ENCODE results near the gene PARD6G. TPM values are rescaled to one million over a fixed set of nuclear protein-coding genes. Genes with fewer than 3 reads are reported as not detected.
A peak's percentile ranks its signal among the peaks of the same experiment; 100 is the strongest.

Gene PARD6G
- total and polyA plus RNA-seq, 10 of the 15 experiments (the other 5 are each of a cell fraction or from before 2014, with no cell fraction given) = 0.20 to 2.0 (median 0.60) TPM

DNA sequence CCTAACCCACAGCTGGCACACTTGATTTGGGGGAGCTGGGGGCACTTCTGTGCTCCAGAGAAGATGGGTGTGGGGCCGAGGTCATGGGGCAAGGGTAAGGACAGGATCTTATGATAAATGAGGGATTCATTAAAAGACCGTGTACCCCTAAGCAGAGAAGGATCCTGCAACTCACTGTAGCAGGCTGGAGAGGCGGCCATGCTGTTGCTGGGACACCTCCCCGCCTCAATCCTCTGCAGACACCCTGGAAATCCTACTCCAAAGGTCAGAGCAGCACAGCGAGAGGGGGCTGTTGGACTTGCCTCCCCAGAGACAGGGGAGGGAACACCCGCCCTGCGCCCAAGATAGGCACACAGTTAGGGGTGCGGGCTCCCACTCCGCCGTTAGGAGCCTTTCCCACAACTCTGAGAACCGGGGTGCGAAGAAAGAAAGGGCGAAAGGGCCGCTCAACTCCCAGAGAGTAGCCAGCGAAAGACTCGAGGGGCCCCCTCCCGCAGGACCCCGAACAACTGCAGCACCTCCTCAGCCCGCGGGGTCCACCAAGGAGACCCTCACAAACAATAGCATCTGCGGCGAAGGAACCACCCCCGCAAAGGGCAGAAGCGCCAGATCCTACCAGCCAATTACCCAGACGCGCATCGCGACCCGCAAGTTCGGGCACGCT lies 1.4 kb downstream of the PARD6G start:
- TF ChIP-seq, protein P1, sequence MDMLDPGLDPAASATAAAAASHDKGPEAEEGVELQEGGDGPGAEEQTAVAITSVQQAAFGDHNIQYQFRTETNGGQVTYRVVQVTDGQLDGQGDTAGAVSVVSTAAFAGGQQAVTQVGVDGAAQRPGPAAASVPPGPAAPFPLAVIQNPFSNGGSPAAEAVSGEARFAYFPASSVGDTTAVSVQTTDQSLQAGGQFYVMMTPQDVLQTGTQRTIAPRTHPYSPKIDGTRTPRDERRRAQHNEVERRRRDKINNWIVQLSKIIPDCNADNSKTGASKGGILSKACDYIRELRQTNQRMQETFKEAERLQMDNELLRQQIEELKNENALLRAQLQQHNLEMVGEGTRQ (IDR thresholded peaks at IDR 0.05; ENCODE audit: borderline replicate concordance, low read depth, low read length) = no peak
- no peak for TF ChIP-seq NR2C2 (IDR thresholded peaks at IDR 0.05; ENCODE audit: borderline replicate concordance, control insufficient read depth, insufficient read length, low read depth)
- TF ChIP-seq SMARCA5 (IDR thresholded peaks at IDR 0.05) = no peak
- TF ChIP-seq JUNB (IDR thresholded peaks at IDR 0.05) = no peak
- TF ChIP-seq YY1 (IDR thresholded peaks at IDR 0.05; ENCODE audit: low read depth, low read length) = no peak
- TF ChIP-seq E2F8 (IDR thresholded peaks at IDR 0.05; ENCODE audit: low read depth, partially characterized antibody) = no peak
- TF ChIP-seq IKZF2 (IDR thresholded peaks at IDR 0.05) = no peak
- no peak for TF ChIP-seq TARDBP (IDR thresholded peaks at IDR 0.05; ENCODE audit: borderline replicate concordance)
- TF ChIP-seq SPI1 (IDR thresholded peaks at IDR 0.05; ENCODE audit: borderline replicate concordance, insufficient read depth, low read depth, low read length) = no peak
- no peak for TF ChIP-seq IKZF1 (conservative IDR thresholded peaks at IDR 0.05)
- TF ChIP-seq TCF12 (IDR thresholded peaks at IDR 0.05; ENCODE audit: low read depth, low read length) = no peak
- TF ChIP-seq NFIC (IDR thresholded peaks at IDR 0.05; ENCODE audit: low read depth, low read length) = no peak
- TF ChIP-seq KDM1A (IDR thresholded peaks at IDR 0.05; ENCODE audit: borderline replicate concordance) = no peak
- no peak for TF ChIP-seq MYB (IDR thresholded peaks at IDR 0.05; ENCODE audit: borderline replicate concordance, low read depth, low read length)
- no peak for TF ChIP-seq ZNF274 (IDR thresholded peaks at IDR 0.05; ENCODE audit: insufficient read depth, insufficient read length)
- TF ChIP-seq RB1 (IDR thresholded peaks at IDR 0.05; ENCODE audit: borderline replicate concordance) = no peak
- TF ChIP-seq STAT1 (conservative IDR thresholded peaks at IDR 0.05) = no peak
- 23% methylated on average over 25 of the region's 31 CpGs for WGBS (ENCODE audit: insufficient coverage, insufficient replicate concordance, low lambda C conversion rate, missing lambda C conversion rate)
- ATAC-seq (peak; percentile 16; the same call in 2 of the 3 replicates), FAIRE-seq (no peak), DNase-seq (ENCODE audit: low read depth, low spot score) (no peak)
- no peak overlapping the region for H3K4me2 ChIP-seq (ENCODE audit: control insufficient read depth, insufficient read depth)
- H3K9me3 ChIP-seq (replicated peaks; ENCODE audit: control insufficient read depth, insufficient read depth, low read length) = no peaks in the 10 kb centered on the region
- no peak overlapping the region for H2AFZ ChIP-seq (ENCODE audit: control insufficient read depth, low read depth, low read length)
- CTCF ChIA-PET = interaction anchor here (1.1 to 4.3 kb wide), 4 partner anchors 36 to 78 kb away, joined by 3 to 19 read pairs (median 8); no protein-coding TSS in a partner anchor
- no peak overlapping the region for H3K9ac ChIP-seq (ENCODE audit: control insufficient read depth, insufficient read depth, low read length)
- BruUV-seq (replicated peaks) = no TSS peak
- intact Hi-C loops (cut with micrococcal nuclease; ENCODE audit: unreplicated experiment) (no loop called here), in situ Hi-C loops (cut with MboI) (no loop called here)
- H4K20me1 ChIP-seq (ENCODE audit: control insufficient read depth, insufficient read depth) = no peaks in the 10 kb centered on the region
- H3K79me2 ChIP-seq (ENCODE audit: control insufficient read depth, insufficient read depth, low read length) = no peaks in the 10 kb centered on the region
- SMC1A ChIA-PET (ENCODE audit: uncharacterized antibody, unreplicated experiment) = interaction anchor here (1.0 to 1.8 kb wide), 5 partner anchors 33 to 75 kb away, joined by 3 to 7 read pairs (median 4); no protein-coding TSS in a partner anchor
- RAD21 ChIA-PET (ENCODE audit: unreplicated experiment) = interaction anchor here (0.8 to 2.9 kb wide), 5 partner anchors 43 to 87 kb away, joined by 3 to 16 read pairs (median 5); no protein-coding TSS in a partner anchor
- POLR2A ChIA-PET = interaction anchor here (1.2 kb wide), 1 partner anchor 67 kb away, joined by 6 read pairs; no protein-coding TSS in a partner anchor
- H3K4me1 ChIP-seq (ENCODE audit: control insufficient read depth, insufficient read depth, low read length) = no peaks in the 10 kb centered on the region
- no peaks in the 10 kb centered on the region for H3K36me3 ChIP-seq (ENCODE audit: control insufficient read depth in 2 of 2, insufficient read depth in 2 of 2, low read length in 1 of 2)
- H3K27ac ChIP-seq (ENCODE audit: control insufficient read depth, insufficient read depth) = no peak overlapping the region
- H3K4me3 ChIP-seq = no peak overlapping the region
- peaks cover 2 to 3% of the 10 kb centered on the region in 2 experiments; a peak in 2 of 4 replicates for H3K27me3 ChIP-seq (replicated peaks in 1 of 2; ENCODE audit: control insufficient read depth in 2 of 2, insufficient read depth in 2 of 2, low read length in 1 of 2)

Data from GM12878 (cell line).